HepG2 (cell line): ENCODE data around the gene SIRT7. TPM values are rescaled to one million over a fixed set of nuclear protein-coding genes. Genes with fewer than 3 reads are reported as not detected.

Experiments used
- ATAC-seq: fragments of 200-7000 bp; cut with Tn5 transposase; 3 replicates; pipeline ENCODE4 v1.9.1; 2020; ENCODE audit warnings: mild to moderate bottlenecking, moderate library complexity
- BruUV-seq: library from RNA; stranded (reverse); fragments of 400-500 nt; replicated peaks from 2 replicates; lab custom pipeline; 2021; lab: Mats Ljungman, UMichigan
- CTCF ChIA-PET: fragments of 300-600 bp; formaldehyde crosslinking; extraction: SDS; loops from one replicate; lab custom pipeline; 2021; ENCODE audit warnings: low total read pairs, inconsistent platforms, low intra/inter-chr PET ratio; lab: Yijun Ruan, JAX
- POLR2A ChIA-PET: fragments of 350-600 bp; sonication (Branson Sonifier 250); formaldehyde crosslinking; loops from one replicate; lab custom pipeline; 2020; ENCODE audit warnings: antibody characterized with exemption, inconsistent platforms; lab: Yijun Ruan, JAX
- DNase-seq: peaks from one replicate; pipeline ENCODE4 v3.0.0-alpha.2; 2015; ENCODE audit warnings: low spot score
- FAIRE-seq: peaks from 3 replicates; lab custom pipeline; 2011; peaks lifted over from hg19 to GRCh38; lab: Jason Lieb, UNC
- H2AFZ ChIP-seq: one replicate; pipeline ENCODE4 v1.6.1; 2011; ENCODE audit warnings: low read length, inconsistent platforms
- H3K27ac ChIP-seq: fragments of 300-600 bp; 3 replicates; pipeline ENCODE4 v1.8.0; 2011; ENCODE audit warnings: mixed run types, mild to moderate bottlenecking, mixed read lengths, low read length, inconsistent platforms; ENCODE audit not compliant: insufficient read depth; ENCODE audit errors: extremely low read length
- H3K27me3 ChIP-seq, 2 experiments: fragments of 200-600 bp in 1 of 2; 2 replicates in 1 of 2; 3 replicates in 1 of 2; pipeline versions ENCODE4 v1.6.0 to v1.8.0; 2011; ENCODE audit warnings: low read length in 2 of 2, mild to moderate bottlenecking in 2 of 2, moderate library complexity in 2 of 2, inconsistent platforms in 1 of 2; ENCODE audit not compliant: insufficient read depth in 2 of 2, control insufficient read depth in 1 of 2
- H3K36me3 ChIP-seq, 2 experiments: fragments of 200-600 bp in 1 of 2; replicated peaks in 1 of 2; 2 replicates in 1 of 2; 3 replicates in 1 of 2; pipeline versions ENCODE4 v1.5.1 to v1.8.0; 2011; ENCODE audit warnings: low read length in 2 of 2, inconsistent platforms in 1 of 2; ENCODE audit not compliant: insufficient read depth in 2 of 2, control insufficient read depth in 1 of 2
- H3K4me1 ChIP-seq: 2 replicates; pipeline ENCODE4 v1.5.1; 2012; ENCODE audit warnings: low read length, inconsistent platforms; ENCODE audit not compliant: insufficient read depth
- H3K4me2 ChIP-seq: 2 replicates; pipeline ENCODE4 v1.6.0; 2011; ENCODE audit warnings: low read depth, low read length, inconsistent platforms
- H3K4me3 ChIP-seq, 3 experiments: fragments of 200-600 bp in 1 of 3; sonication (generic), shearing (Covaris generic) in 1 of 3; replicated peaks in 1 of 3; 2 replicates each; pipeline ENCODE4 v1.5.1; 2011 to 2016; ENCODE audit warnings: low read length in 3 of 3, inconsistent platforms in 2 of 3, low read depth in 2 of 3, mild to moderate bottlenecking in 2 of 3, control low read depth in 1 of 3, mixed read lengths in 1 of 3; ENCODE audit not compliant: insufficient read depth in 1 of 3
- H3K79me2 ChIP-seq: one replicate; pipeline ENCODE4 v1.6.1; 2011; ENCODE audit warnings: low read length, inconsistent platforms; ENCODE audit not compliant: insufficient read depth
- H3K9ac ChIP-seq: 2 replicates; pipeline ENCODE4 v1.6.0; 2011; ENCODE audit warnings: mild to moderate bottlenecking, low read depth, low read length, inconsistent platforms; ENCODE audit not compliant: insufficient read depth
- H3K9me3 ChIP-seq: 2 replicates; pipeline ENCODE4 v1.5.1; 2012; ENCODE audit warnings: mild to moderate bottlenecking, low read length
- H4K20me1 ChIP-seq: 2 replicates; pipeline ENCODE4 v1.6.0; 2011; ENCODE audit warnings: inconsistent platforms, mild to moderate bottlenecking, low read length, moderate library complexity; ENCODE audit not compliant: insufficient read depth
- AGO2 ChIP-seq: fragments of 200-400 bp; formaldehyde crosslinking; optimal IDR thresholded peaks from 2 replicates; pipeline ENCODE3; 2017; ENCODE audit warnings: mild to moderate bottlenecking, low read depth, low read length, moderate library complexity
- NRL ChIP-seq: sonication (generic); formaldehyde crosslinking; IDR thresholded peaks from 2 replicates; pipeline ENCODE4 v1.5.0; 2020; ENCODE audit warnings: missing genetic modification reagents, mild to moderate bottlenecking, moderate library complexity, borderline replicate concordance
- PRPF4 ChIP-seq: fragments of 200-400 bp; formaldehyde crosslinking; IDR thresholded peaks from 2 replicates; pipeline ENCODE4 v1.6.1; 2016; ENCODE audit warnings: low read length, low read depth; ENCODE audit not compliant: poor library complexity, severe bottlenecking
- RBFOX2 ChIP-seq: fragments of 200-400 bp; formaldehyde crosslinking; IDR thresholded peaks from 2 replicates; pipeline ENCODE4 v1.6.1; 2017; ENCODE audit warnings: low read depth, mild to moderate bottlenecking, low read length
- SMAD1 ChIP-seq: sonication (generic); formaldehyde crosslinking; IDR thresholded peaks from 2 replicates; pipeline ENCODE4 v1.4.0; 2020; ENCODE audit warnings: missing genetic modification reagents, low read depth, mild to moderate bottlenecking, borderline replicate concordance
- SPEN ChIP-seq: sonication (generic); formaldehyde crosslinking; IDR thresholded peaks from 2 replicates; pipeline ENCODE4 v1.5.1; 2020; ENCODE audit warnings: low read depth, mild to moderate bottlenecking, missing genetic modification reagents
- YEATS4 ChIP-seq: sonication (generic); formaldehyde crosslinking; IDR thresholded peaks from 2 replicates; pipeline ENCODE4 v1.4.0; 2020; ENCODE audit warnings: missing genetic modification reagents, borderline replicate concordance
- ZNF331 ChIP-seq: sonication (generic); formaldehyde crosslinking; IDR thresholded peaks from 2 replicates; pipeline ENCODE4 v1.4.0; 2020; ENCODE audit warnings: missing genetic modification reagents
- ZNF468 ChIP-seq: sonication (generic); formaldehyde crosslinking; IDR thresholded peaks from 2 replicates; pipeline ENCODE4 v1.8.0; 2022; ENCODE audit warnings: mild to moderate bottlenecking, moderate library complexity, missing genetic modification reagents
- ZNF552 ChIP-seq: sonication (generic); formaldehyde crosslinking; IDR thresholded peaks from 2 replicates; pipeline ENCODE4 v1.9.0; 2022; ENCODE audit warnings: missing genetic modification reagents, mild to moderate bottlenecking, borderline replicate concordance
- ZNF567 ChIP-seq: sonication (generic); formaldehyde crosslinking; IDR thresholded peaks from 2 replicates; pipeline ENCODE4 v1.8.1; 2023; ENCODE audit warnings: mild to moderate bottlenecking, missing genetic modification reagents, borderline replicate concordance
- ZNF607 ChIP-seq: sonication (generic); formaldehyde crosslinking; IDR thresholded peaks from 2 replicates; pipeline ENCODE4 v1.5.1; 2020; ENCODE audit warnings: missing genetic modification reagents, mild to moderate bottlenecking, borderline replicate concordance
- WGBS: methylation state at CpG from one replicate; pipeline ENCODE4 v1.1.6; 2017; ENCODE audit warnings: low lambda C conversion rate; 5-methylcytosine and 5-hydroxymethylcytosine counted together
- in situ Hi-C: cut with HindIII; loops from 2 replicates; pipeline ENCODE4 v1.10.0; 2017; ENCODE audit warnings: low pct_unique_long_range_greater_than_20kb; ENCODE audit not compliant: extremely low pct_ligation_motif_present
- intact Hi-C: fragments of 100-400 bp; cut with micrococcal nuclease; formaldehyde crosslinking; loops from one replicate; pipeline ENCODE4 v1.10.0; 2022; ENCODE audit not compliant: unreplicated experiment
- polyA plus RNA-seq, 8 experiments: library from polyadenylated mRNA; depleted of rRNA in 3 of 8; stranded (reverse) in 7 of 8; unstranded in 1 of 8; fragments of >200 nt; fragmentation: Illumina TruSeq in 4 of 8; extraction: Trizol in 4 of 8; gene quantifications; 2 replicates each; pipeline versions ENCODE4 v1.2.1 to v1.2.3, GENCODE V29; 2011 to 2016; ENCODE audit warnings: low read depth in 4 of 8, missing spikeins in 1 of 8, mixed read lengths in 1 of 8; ENCODE audit not compliant: insufficient read depth in 1 of 8
- total RNA-seq, 5 experiments: library from RNA; depleted of rRNA; stranded (reverse); fragments of >200 nt; fragmentation: Illumina TruSeq; extraction: Trizol; gene quantifications; 2 replicates each; pipeline ENCODE4 v1.2.3, GENCODE V29; 2016; ENCODE audit warnings: low read depth in 1 of 5
- TF ChIP-seq, protein P1 (sequence below): sonication (generic); formaldehyde crosslinking; IDR thresholded peaks from 2 replicates; pipeline ENCODE4 v1.4.0; 2020; ENCODE audit warnings: missing genetic modification reagents, borderline replicate concordance

SIRT7 gene
- total and polyA plus RNA-seq, 2 of the 13 experiments (the other 11 are each of a cell fraction or from before 2014, with no cell fraction given) = 8.3 to 24.8 TPM

DNA sequence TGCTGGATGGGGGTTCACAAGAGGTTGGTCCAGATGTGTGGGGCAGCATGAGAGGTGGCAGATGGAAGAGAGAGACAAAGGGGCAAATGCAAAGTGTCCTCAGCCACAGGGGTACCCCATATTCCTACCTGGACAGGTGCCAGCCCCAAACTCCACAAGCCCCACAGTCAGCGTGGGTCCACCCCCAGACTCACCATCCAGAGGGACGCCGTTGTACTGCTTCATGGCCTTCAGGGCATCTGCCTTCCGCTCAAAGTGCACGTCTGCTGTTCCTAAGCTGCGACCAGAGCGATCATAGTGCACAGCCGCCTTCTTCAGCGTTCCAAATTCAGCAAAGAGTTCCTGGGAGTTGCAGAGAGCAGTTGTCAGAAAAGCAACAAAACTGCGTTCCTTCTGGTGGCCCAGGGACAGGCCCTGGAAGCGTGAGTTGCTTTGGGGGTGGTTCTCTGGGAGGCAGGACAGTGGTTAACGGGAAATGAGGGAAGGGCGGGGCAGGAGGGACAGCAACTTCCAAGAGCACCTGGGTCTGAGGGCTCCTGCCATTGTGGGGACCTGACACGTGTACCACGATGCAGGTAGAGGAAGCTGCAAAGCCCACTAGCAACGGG lies 28.9 kb downstream of the SIRT7 start:
- H3K36me3 ChIP-seq = peaks cover 41 to 59% of the 10 kb centered on the region in 2 experiments
- peaks cover 0 to 6% of the 10 kb centered on the region in 2 experiments; a peak in 2 of 5 replicates for H3K27me3 ChIP-seq
- intact Hi-C loops = no loop called here
- ChIA-PET CTCF (no interaction called here), POLR2A (no interaction called here)
- TF ChIP-seq ZNF552 (no peak), ZNF331 (CRISPR knock-in tag) (no peak), PRPF4 (peak; percentile 15), AGO2 (peak; percentile 55), ZNF468 (CRISPR knock-in tag) (no peak), NRL (CRISPR knock-in tag) (0 out of 2 replicates have a peak, but pooled peaks have one; percentile 5), YEATS4 (CRISPR knock-in tag) (no peak), ZNF607 (0 out of 2 replicates have a peak, but pooled peaks have one; percentile 16), ZNF567 (0 out of 2 replicates have a peak, but pooled peaks have one; percentile 20), SPEN (no peak), RBFOX2 (no peak), SMAD1 (CRISPR knock-in tag) (0 out of 2 replicates have a peak, but pooled peaks have one; percentile 21)
- TF ChIP-seq, protein P1, sequence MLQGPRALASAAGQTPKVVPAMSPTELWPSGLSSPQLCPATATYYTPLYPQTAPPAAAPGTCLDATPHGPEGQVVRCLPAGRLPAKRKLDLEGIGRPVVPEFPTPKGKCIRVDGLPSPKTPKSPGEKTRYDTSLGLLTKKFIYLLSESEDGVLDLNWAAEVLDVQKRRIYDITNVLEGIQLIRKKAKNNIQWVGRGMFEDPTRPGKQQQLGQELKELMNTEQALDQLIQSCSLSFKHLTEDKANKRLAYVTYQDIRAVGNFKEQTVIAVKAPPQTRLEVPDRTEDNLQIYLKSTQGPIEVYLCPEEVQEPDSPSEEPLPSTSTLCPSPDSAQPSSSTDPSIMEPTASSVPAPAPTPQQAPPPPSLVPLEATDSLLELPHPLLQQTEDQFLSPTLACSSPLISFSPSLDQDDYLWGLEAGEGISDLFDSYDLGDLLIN (CRISPR knock-in tag) = no peak
- WGBS = 97% methylated on average over 16 of the region's 16 CpGs
- peak overlapping the region in 1 of 3 experiments; percentile 98; a peak in 1 of 6 replicates for H3K4me3 ChIP-seq
- in situ Hi-C loops = no loop called here
- no TSS peak for BruUV-seq
- no peaks in the 10 kb centered on the region for H4K20me1 ChIP-seq
- DNase-seq (no peak), ATAC-seq (no peak), FAIRE-seq (no peak)
- H3K4me1 ChIP-seq = peaks cover 36% of the 10 kb centered on the region
- H3K4me2 ChIP-seq = peak overlapping the region; percentile 98
- H3K79me2 ChIP-seq = peaks cover 52% of the 10 kb centered on the region
- H3K9me3 ChIP-seq = no peaks in the 10 kb centered on the region
- no peak overlapping the region for H2AFZ ChIP-seq
- peak overlapping the region; percentile 76 for H3K27ac ChIP-seq
- peak overlapping the region; percentile 99; the same call in 1 of the 2 replicates for H3K9ac ChIP-seq
